Cerebellar nuclear complex (tissue), 1 donor: ENCODE data around the gene ACTMAP.
A peak's percentile ranks its signal among the peaks of the same experiment; 100 is the strongest.
"Not testable (repeated sequence)": the region's sequence is repeated elsewhere in the genome, so short reads cannot be mapped to it uniquely, and the experiment has no call there.

ENCODE experiments used
- DNase-seq, 2 experiments: peaks; one replicate each; lab custom pipeline; 2025; lab: John Stamatoyannopoulos, UW

The ACTMAP gene, protein sequence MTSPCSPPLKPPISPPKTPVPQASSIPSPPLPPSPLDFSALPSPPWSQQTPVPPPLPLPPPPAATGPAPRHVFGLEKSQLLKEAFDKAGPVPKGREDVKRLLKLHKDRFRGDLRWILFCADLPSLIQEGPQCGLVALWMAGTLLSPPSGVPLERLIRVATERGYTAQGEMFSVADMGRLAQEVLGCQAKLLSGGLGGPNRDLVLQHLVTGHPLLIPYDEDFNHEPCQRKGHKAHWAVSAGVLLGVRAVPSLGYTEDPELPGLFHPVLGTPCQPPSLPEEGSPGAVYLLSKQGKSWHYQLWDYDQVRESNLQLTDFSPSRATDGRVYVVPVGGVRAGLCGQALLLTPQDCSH

DNA sequence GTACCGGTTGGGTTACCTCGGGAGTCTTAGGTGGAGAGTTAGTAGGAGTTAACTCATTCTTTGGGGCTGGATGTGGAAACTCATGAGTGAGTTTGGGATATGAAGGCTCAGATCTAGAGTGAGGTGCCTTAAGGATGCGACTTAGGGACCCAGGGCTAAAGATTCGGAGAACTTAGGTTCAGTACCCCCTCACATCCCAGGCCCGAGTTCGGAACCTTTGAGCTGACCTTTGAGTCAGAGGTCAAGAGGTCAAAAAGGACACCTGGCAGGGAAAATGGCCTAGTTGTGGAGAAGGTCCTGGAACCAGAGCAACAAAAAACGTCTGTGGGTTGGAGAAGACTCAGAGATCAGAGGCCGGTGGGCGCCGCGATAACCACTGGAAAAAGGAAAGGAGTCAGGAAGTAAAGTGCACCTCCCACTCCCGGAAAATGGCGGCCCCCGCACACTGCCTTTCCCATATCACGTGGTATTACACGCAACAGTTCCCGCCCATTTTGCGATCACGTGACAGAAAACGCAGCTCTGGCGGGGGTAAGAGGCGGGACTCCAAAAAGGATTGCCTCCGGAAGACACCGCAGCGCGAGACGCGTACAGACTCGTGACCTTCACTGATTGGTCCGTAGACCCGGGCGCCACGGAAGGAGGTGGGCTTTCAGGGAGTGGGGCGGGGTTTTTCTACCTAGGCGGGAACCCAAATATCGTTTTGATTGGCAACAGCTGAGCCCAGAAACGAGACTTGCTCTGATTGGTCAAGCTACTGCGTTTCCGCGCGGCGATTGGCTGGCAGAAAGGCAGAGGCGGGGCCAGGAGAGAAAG lies at the start of gene ACTMAP:
Gene ACTMAP (minus strand): TSS at position 420 of the 816 bp plus-strand sequence. CDS start 674 bp downstream, outside the sequence.
- peak; percentile 99 to 100 for DNase-seq

- no peak for DNase-seq
Measured at GRCh38 chr19:40799558-40800338, 49.5 kb upstream of the ACTMAP start.

DNA sequence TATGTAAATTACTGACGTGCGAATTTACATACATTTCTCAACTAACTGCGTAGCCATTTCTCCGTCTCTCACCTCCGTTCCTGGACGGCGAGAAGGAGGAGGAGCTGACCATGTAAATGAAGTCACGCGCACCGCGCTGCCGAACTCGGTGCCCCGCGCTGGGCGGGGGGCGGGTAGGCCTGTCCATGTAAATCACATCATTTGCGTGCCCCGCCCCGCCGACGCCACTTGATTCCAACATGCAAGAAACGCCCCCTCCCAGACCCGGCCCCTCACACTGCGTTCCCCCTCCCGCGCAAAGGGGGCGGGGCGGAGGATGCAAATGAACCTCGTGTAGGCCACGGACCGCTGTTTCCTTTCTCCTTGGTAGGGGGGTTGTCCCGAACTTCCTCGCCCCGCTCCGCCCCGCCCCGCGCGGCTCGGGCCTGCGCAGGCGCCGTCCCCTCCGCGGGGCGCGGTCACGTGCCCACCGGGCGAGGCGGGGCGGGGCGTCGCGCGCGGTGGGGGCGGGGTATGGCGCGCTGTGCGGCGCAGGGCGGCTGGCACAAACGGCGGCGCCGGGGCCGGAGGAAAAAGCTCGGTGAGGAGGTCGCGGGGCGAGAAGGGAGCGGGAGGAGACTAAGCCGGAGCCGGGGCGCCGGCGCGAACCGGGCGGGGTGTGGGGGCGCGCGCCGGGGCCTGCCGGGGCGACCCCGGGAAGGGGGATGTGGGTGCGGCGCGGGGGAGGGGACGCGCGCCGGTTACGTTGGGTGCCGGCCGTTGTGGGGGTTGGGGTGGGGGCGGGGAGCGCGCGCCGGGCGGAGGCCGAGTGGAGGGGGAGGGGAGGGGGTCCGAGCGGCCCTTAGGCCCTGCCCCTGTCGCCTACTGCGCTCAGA lies 48.6 kb upstream of the ACTMAP start, which contains the start of gene EGLN2:
Gene EGLN2 (plus strand): TSS at position 509 of the 875 bp plus-strand sequence. CDS start 1,382 bp downstream, outside the sequence.
- peak; percentile 99 for DNase-seq

DNA sequence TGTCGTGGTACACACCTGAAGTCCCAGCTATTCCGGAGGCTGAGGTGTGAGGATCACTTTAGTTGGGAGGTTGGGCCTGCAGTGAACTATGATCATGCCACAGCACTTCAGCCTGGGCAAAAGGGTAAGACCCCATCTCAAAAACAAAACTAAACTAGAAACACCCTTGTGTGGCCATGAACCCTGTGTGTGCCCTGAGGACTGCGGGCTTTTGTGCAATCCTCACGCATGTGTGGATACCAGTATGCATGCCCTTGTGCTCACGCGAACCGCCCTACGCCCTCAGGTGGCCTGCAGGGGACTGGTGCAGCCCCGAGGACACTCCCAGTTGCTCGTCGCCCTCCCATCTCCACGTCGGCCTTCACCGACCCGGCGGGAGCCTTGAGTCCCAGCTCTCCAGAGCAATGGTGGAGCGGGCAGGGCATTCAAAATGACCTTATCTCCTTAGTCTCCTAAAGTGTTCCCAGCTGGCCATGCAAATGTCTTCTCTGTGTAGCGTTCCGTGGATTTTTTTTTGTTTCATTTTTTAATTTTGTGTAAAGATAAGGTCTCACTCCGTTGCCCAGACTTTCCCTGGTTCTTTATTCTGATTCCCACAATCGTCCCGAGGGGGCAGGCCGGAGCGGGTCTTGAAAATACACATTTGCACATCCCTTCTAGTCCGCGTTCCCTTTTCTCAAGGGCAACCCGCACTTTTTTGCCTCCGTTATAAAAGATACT lies 47.8 kb upstream of the ACTMAP start:
- no peak for DNase-seq

DNA sequence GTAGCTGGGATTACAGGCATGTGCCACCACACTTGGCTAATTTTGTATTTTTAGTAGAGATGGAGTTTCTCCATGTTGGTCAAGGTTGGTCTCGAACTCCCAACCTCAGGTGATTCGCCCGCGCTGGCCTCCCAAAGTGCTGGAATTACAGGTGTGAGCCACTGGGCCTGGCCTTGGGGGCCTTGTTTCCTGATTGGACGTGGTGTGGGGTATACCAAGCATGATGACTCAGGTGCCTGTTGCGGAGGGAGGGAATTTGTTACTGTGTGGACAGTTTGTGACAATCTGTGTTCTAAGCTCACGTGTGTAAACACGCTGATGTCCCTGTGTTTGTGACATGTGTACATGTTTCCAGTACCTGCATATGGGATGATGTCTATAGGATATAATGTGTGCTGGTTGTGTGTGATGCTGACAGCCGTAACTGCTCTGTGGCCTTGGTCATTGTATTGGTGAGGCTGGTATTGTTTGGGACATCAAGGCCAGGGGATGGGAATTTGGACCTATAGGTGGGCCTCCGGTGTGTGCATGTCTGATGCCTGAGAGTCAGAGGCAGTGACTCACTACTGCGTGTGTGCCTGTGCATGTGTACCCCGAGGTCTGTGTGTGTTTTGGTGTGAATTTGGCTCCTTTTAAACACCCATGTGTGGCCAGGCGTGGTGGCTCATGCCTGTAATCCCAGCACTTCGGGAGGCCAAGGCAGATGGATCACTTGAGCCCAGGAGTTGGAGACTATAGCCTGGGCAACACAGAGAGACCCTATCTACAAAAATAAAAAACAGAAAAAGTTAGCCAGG lies 47.1 kb upstream of the ACTMAP start:
- no peak for DNase-seq

DNA sequence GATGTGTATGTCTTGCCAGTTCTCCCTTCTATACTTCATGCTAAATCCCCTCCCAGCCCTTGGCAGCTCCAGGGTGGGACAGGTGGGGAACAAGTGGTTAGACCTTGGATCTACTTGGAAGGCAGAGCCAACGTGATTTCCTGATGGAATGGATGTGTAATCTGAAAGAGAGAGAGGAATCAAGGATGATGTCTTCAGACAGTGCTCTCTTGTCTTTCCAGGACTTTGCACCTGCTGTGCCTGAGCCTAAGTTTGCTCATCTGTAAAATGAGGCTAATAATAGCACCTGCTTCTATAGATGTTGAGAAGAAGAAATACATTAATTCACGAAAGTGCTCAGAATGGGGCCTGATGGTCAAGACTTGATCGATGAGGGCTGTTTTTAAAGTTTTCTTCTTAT lies 41.7 kb upstream of the ACTMAP start:
- DNase-seq, result no peak

- no peak for DNase-seq
Measured at GRCh38 chr19:40791349-40791748, 41.1 kb upstream of the ACTMAP start.

- DNase-seq, result no peak
Measured at GRCh38 chr19:40786060-40787037, 36.1 kb upstream of the ACTMAP start.

GRCh38 chr19:40785526-40785925 lies 35.2 kb upstream of the ACTMAP start:
- no peak for DNase-seq

DNA sequence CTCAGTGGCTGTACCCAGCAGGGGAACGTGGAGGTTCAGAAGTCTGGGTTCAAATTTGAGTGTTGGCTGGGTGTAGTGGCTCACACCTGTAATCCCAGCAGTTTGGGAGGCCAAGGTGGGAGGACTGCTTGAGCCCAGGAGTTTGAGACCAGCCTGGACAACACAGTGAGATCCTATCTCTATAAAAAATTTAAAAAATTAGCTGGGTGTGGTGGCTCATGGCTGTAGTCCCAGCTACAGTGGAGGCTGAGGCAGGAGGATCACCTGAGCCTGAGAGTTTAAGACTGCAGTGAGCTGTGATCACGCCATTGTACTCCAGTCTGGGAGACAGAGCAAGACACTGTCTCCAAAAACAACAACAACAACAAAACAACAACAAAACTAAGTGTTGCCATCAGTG lies 33.9 kb upstream of the ACTMAP start:
- not testable (repeated sequence) for DNase-seq

DNA sequence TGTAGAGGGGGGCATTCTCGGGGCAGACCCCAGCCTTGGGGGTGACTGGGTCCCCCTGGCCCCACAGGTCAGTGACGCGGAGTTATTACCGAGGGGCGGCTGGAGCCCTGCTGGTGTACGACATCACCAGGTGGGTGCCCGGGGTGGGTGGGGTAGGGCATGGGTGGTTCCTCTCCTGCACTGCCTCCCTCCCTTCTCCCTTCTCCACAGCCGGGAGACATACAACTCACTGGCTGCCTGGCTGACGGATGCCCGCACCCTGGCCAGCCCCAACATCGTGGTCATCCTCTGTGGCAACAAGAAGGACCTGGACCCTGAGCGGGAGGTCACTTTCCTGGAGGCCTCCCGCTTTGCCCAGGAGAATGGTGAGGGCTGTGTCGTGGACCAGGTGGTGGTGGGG lies 33.4 kb upstream of the ACTMAP start:
- no peak for DNase-seq

GRCh38 chr19:40781140-40781539 lies 30.9 kb upstream of the ACTMAP start:
- DNase-seq, result no peak

DNA sequence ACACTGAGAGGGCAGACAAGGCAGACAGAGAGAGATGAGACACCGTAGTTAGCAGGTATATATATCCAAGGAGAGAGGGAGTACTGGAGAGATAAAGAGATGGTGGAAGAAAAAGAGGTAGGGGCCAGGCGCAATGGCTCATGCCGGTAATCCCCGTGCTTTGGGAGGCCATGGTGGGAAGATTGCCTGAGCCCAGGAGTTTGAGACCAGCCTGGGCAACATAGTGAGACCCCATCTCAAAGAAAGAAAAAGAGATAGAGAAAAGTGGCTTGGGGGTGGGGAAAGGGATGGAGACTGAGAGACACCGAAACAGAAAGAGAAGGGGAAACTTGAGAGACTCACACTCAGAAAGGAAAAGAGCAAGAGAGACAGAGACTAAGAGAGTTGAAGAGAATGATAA lies 30.3 kb upstream of the ACTMAP start:
- DNase-seq, result no peak

DNA sequence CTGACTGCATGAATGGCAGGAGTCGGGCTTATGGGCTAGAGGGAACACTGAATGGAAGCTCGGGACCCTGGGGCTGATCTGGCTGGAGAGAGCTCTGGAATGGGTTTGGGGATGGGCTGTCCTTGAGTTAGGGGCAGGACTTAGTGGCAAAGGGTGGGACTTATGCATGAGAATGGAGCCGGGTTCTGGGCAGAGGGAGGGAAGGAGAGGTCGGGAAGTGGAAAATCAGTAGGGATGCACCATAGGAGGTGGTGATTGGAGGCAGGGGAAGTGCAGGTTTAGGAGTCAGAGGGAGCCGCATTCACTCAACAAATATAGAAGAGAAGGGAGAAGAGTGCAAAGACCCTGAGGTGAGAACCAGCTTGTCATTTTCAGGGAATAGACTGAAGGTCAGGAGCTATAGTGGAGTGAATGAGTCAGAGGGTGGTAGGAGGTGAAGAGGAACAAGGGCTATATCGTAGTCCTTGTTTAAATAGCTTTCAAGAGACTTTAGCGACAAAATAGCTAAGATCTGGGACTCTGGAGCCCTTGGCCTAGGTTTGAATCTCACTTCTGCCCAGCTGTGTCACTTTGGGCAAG lies 28.5 kb upstream of the ACTMAP start:
- DNase-seq, result no peak

DNA sequence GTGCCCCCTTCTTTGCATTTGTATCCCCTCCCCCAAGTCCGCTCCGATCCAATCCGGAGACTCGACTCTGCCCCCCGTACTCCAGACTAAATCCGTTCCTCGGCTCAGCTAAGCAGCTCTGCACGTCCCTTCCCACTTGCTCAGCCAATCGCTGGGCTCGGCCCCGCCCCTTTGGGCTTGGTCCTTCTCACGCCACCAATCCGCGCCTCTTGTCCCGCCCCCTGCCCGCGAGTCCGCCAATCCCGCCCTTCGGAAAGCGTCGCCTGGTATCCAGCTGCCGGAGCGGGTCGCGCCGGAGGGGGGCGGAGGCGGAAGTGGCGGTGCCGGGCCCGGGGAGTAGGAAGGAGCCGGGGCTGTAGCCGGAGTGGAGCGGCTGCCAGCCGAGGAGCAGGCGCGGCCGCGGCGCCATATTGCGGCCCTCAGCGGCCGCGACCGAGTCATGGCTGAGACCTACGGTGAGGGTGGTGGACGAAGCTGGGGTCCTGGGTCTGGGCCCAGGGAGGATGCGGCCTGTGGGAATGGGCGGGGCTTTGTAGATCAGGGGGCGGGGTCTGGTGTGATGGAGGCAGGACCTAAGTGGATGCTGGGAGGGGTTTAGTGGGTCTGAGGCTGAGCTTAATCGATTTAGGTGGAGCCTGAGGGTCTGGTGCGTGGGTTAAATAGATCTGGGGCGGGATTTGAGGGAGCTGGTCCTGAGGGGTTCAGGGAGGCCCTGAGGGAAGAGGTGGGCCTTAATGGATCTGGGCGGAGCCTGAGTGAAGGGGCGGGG lies 27.8 kb upstream of the ACTMAP start, which contains the start of gene RAB4B:
Gene RAB4B (plus strand): TSS at position 311 of the 769 bp plus-strand sequence. CDS start 129 bp downstream, at position 440.
- DNase-seq, result peak; percentile 92 to 98

- no peak for DNase-seq
Measured at GRCh38 chr19:40777645-40777936, 27.3 kb upstream of the ACTMAP start.

DNA sequence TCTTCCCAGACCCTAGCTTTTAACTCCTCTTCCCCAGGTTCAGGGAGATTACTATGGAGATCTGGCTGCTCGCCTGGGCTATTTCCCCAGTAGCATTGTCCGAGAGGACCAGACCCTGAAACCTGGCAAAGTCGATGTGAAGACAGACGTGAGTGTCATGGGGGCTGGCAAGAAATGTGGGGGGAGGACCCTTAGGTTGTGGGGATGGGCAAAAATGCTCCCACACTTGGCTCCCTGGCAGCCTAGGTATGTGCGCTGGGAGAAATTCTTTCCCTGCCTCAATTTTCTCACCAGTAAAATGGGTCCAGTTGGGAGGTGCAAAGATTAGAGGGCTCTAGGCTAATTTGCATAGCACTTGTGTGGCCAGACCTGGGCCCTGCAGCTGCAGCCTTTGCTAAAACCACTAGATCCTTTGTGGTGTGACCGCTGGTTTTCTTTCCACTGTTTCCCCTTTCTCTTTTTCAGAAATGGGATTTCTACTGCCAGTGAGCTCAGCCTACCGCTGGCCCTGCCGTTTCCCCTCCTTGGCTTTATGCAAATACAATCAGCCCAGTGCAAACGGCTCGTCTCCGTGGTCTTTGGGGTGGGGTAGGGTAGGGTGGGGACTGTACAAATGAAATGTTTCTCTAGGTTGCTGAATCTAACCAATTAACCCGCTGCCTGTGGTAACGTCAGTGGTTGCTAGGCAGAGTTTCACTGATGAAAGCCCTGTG lies 26.8 kb upstream of the ACTMAP start:
- peak; percentile 66 to 84 for DNase-seq
